Pons (tissue), 1 donor: ENCODE results near the gene TUFM.
"Not testable (repeated sequence)": the region's sequence is repeated elsewhere in the genome, so short reads cannot be mapped to it uniquely, and the experiment has no call there.

Experiments
- DNase-seq: peaks from one replicate; pipeline ENCODE4 v3.0.0-alpha.2; 2016; ENCODE audit warnings: low spot score

TUFM gene

GRCh38 chr16:28875134-28876018 lies 29.2 kb upstream of the TUFM start:
- DNase-seq = no peak

- no peak for DNase-seq
Measured at GRCh38 chr16:28874406-28874805, 28.3 kb upstream of the TUFM start.

GRCh38 chr16:28873543-28874201 lies 27.5 kb upstream of the TUFM start:
- no peak for DNase-seq

GRCh38 chr16:28872952-28873351 lies 26.8 kb upstream of the TUFM start:
- DNase-seq = no peak

GRCh38 chr16:28869201-28869600 lies 23.1 kb upstream of the TUFM start:
- no peak for DNase-seq

- not testable (repeated sequence) for DNase-seq
Measured at GRCh38 chr16:28867646-28868045, 21.5 kb upstream of the TUFM start.

- DNase-seq = no peak
Measured at GRCh38 chr16:28867241-28867640, 21.1 kb upstream of the TUFM start.

- no peak for DNase-seq
Measured at GRCh38 chr16:28866454-28866804, 20.3 kb upstream of the TUFM start.

GRCh38 chr16:28865722-28866453 lies 19.7 kb upstream of the TUFM start:
- DNase-seq = no peak

- no peak for DNase-seq
Measured at GRCh38 chr16:28865001-28865688, 19.0 kb upstream of the TUFM start.

GRCh38 chr16:28863929-28864793 lies 18.0 kb upstream of the TUFM start:
- no peak for DNase-seq

- DNase-seq = no peak
Measured at GRCh38 chr16:28859326-28859725, 13.2 kb upstream of the TUFM start.

GRCh38 chr16:28858421-28858820 lies 12.3 kb upstream of the TUFM start:
- DNase-seq = no peak

- DNase-seq = peak; percentile 28
Measured at GRCh38 chr16:28846933-28847273, 755 bp upstream of the TUFM start.

GRCh38 chr16:28845761-28846079 lies 428 bp downstream of the TUFM start:
- DNase-seq = no peak

- DNase-seq = no peak
Measured at GRCh38 chr16:28845293-28845692, 855 bp downstream of the TUFM start.

GRCh38 chr16:28844226-28844885 lies 1.8 kb downstream of the TUFM start:
- no peak for DNase-seq

- DNase-seq = no peak
Measured at GRCh38 chr16:28843766-28844165, 2.4 kb downstream of the TUFM start.

GRCh38 chr16:28842696-28843095 lies 3.5 kb downstream of the TUFM start:
- no peak for DNase-seq

- no peak for DNase-seq
Measured at GRCh38 chr16:28839899-28840298, 6.2 kb downstream of the TUFM start.
